ENCODE data around the gene CPPED1. TPM values are rescaled to one million over a fixed set of nuclear protein-coding genes. Genes with fewer than 3 reads are reported as not detected.

The CPPED1 gene
- 12.5 TPM for polyA plus RNA-seq (2013, experiment 1 of 4)
- polyA plus RNA-seq (2013, experiment 2 of 4) = 12.6 TPM
- 8.2 TPM for polyA plus RNA-seq (2013, experiment 3 of 4)
- 9.8 TPM for polyA plus RNA-seq (2013, experiment 4 of 4)

GRCh38 chr16:12803203-12804093, at the start of gene CPPED1:
CPPED1 (minus strand) TSS chr16:12803887; CDS start chr16:12803776, 111 bp downstream.
- Histone ChIP-seq H3K4me3 (ENCODE audit: insufficient read depth, low read depth, low read length) (peak within 1 kb of the TSS; percentile 78), H3K27me3 (ENCODE audit: control insufficient read depth, insufficient read depth, low read length, poor library complexity, severe bottlenecking) (no peaks in the 10 kb centered on the region), H3K27ac (ENCODE audit: insufficient read depth, low read depth, low read length, poor library complexity, severe bottlenecking) (no peak within 1 kb of the TSS), H3K36me3 (ENCODE audit: control insufficient read depth, insufficient read depth, low read length) (no peaks in the 10 kb centered on the region), H3K9me3 (ENCODE audit: control insufficient read depth, low read length) (no peaks in the 10 kb centered on the region), H3K4me1 (ENCODE audit: control insufficient read depth, insufficient read depth, low read length) (peaks cover 2% of the 10 kb centered on the region)
- WGBS, 2 experiments = 5 to 6% methylated on average over 56 of the region's 56 CpGs

- Histone ChIP-seq H3K4me3 (ENCODE audit: insufficient read depth, low read depth, low read length) (no peak overlapping the region), H3K27ac (ENCODE audit: insufficient read depth, low read depth, low read length, poor library complexity, severe bottlenecking) (no peak overlapping the region), H3K36me3 (ENCODE audit: control insufficient read depth, insufficient read depth, low read length) (no peaks in the 10 kb centered on the region), H3K27me3 (ENCODE audit: control insufficient read depth, insufficient read depth, low read length, poor library complexity, severe bottlenecking) (no peaks in the 10 kb centered on the region), H3K4me1 (ENCODE audit: control insufficient read depth, insufficient read depth, low read length) (no peaks in the 10 kb centered on the region), H3K9me3 (ENCODE audit: control insufficient read depth, low read length) (no peaks in the 10 kb centered on the region)
- WGBS, 2 experiments = 80% methylated on average over 1 of the region's 2 CpGs; no CpG with 5 or more reads in 1 of the 2 experiments
Measured at GRCh38 chr16:12850186-12850585, 46.5 kb upstream of the CPPED1 start.

- Histone ChIP-seq H3K27me3 (ENCODE audit: control insufficient read depth, insufficient read depth, low read length, poor library complexity, severe bottlenecking) (no peaks in the 10 kb centered on the region), H3K9me3 (ENCODE audit: control insufficient read depth, low read length) (no peaks in the 10 kb centered on the region), H3K4me1 (ENCODE audit: control insufficient read depth, insufficient read depth, low read length) (no peaks in the 10 kb centered on the region), H3K4me3 (ENCODE audit: insufficient read depth, low read depth, low read length) (no peak overlapping the region), H3K27ac (ENCODE audit: insufficient read depth, low read depth, low read length, poor library complexity, severe bottlenecking) (no peak overlapping the region), H3K36me3 (ENCODE audit: control insufficient read depth, insufficient read depth, low read length) (no peaks in the 10 kb centered on the region)
- WGBS, 2 experiments = 93 to 100% methylated on average over 1 of the region's 1 CpG
Measured at GRCh38 chr16:12846592-12846991, 42.9 kb upstream of the CPPED1 start.

GRCh38 chr16:12845282-12845681, 41.6 kb upstream of the CPPED1 start:
- 95% methylated on average over 3 of the region's 3 CpGs for WGBS, 2 experiments
- no peaks in the 10 kb centered on the region for H3K4me1 ChIP-seq (ENCODE audit: control insufficient read depth, insufficient read depth, low read length)
- H3K9me3 ChIP-seq (ENCODE audit: control insufficient read depth, low read length) = no peaks in the 10 kb centered on the region
- H3K27ac ChIP-seq (ENCODE audit: insufficient read depth, low read depth, low read length, poor library complexity, severe bottlenecking) = no peak overlapping the region
- H3K4me3 ChIP-seq (ENCODE audit: insufficient read depth, low read depth, low read length) = no peak overlapping the region
- no peaks in the 10 kb centered on the region for H3K36me3 ChIP-seq (ENCODE audit: control insufficient read depth, insufficient read depth, low read length)
- no peaks in the 10 kb centered on the region for H3K27me3 ChIP-seq (ENCODE audit: control insufficient read depth, insufficient read depth, low read length, poor library complexity, severe bottlenecking)

GRCh38 chr16:12837756-12838155, 34.1 kb upstream of the CPPED1 start:
- Histone ChIP-seq H3K9me3 (ENCODE audit: control insufficient read depth, low read length) (no peaks in the 10 kb centered on the region), H3K27me3 (ENCODE audit: control insufficient read depth, insufficient read depth, low read length, poor library complexity, severe bottlenecking) (no peaks in the 10 kb centered on the region), H3K4me3 (ENCODE audit: insufficient read depth, low read depth, low read length) (no peak overlapping the region), H3K36me3 (ENCODE audit: control insufficient read depth, insufficient read depth, low read length) (no peaks in the 10 kb centered on the region), H3K27ac (ENCODE audit: insufficient read depth, low read depth, low read length, poor library complexity, severe bottlenecking) (no peak overlapping the region), H3K4me1 (ENCODE audit: control insufficient read depth, insufficient read depth, low read length) (no peaks in the 10 kb centered on the region)

- 99 to 100% methylated on average over 1 of the region's 1 CpG for WGBS, 2 experiments
- H3K27me3 ChIP-seq (ENCODE audit: control insufficient read depth, insufficient read depth, low read length, poor library complexity, severe bottlenecking) = no peaks in the 10 kb centered on the region
- no peaks in the 10 kb centered on the region for H3K36me3 ChIP-seq (ENCODE audit: control insufficient read depth, insufficient read depth, low read length)
- H3K9me3 ChIP-seq (ENCODE audit: control insufficient read depth, low read length) = no peaks in the 10 kb centered on the region
- no peak overlapping the region for H3K4me3 ChIP-seq (ENCODE audit: insufficient read depth, low read depth, low read length)
- H3K4me1 ChIP-seq (ENCODE audit: control insufficient read depth, insufficient read depth, low read length) = no peaks in the 10 kb centered on the region
- H3K27ac ChIP-seq (ENCODE audit: insufficient read depth, low read depth, low read length, poor library complexity, severe bottlenecking) = no peak overlapping the region
Measured at GRCh38 chr16:12837291-12837690, 33.6 kb upstream of the CPPED1 start.

GRCh38 chr16:12833926-12834325, 30.2 kb upstream of the CPPED1 start:
- 50 to 57% methylated on average over 9 to 10 of the region's 10 CpGs for WGBS, 2 experiments
- no peak overlapping the region for H3K27ac ChIP-seq (ENCODE audit: insufficient read depth, low read depth, low read length, poor library complexity, severe bottlenecking)
- no peaks in the 10 kb centered on the region for H3K27me3 ChIP-seq (ENCODE audit: control insufficient read depth, insufficient read depth, low read length, poor library complexity, severe bottlenecking)
- H3K36me3 ChIP-seq (ENCODE audit: control insufficient read depth, insufficient read depth, low read length) = no peaks in the 10 kb centered on the region
- no peaks in the 10 kb centered on the region for H3K9me3 ChIP-seq (ENCODE audit: control insufficient read depth, low read length)
- no peak overlapping the region for H3K4me3 ChIP-seq (ENCODE audit: insufficient read depth, low read depth, low read length)
- no peaks in the 10 kb centered on the region for H3K4me1 ChIP-seq (ENCODE audit: control insufficient read depth, insufficient read depth, low read length)

DNA sequence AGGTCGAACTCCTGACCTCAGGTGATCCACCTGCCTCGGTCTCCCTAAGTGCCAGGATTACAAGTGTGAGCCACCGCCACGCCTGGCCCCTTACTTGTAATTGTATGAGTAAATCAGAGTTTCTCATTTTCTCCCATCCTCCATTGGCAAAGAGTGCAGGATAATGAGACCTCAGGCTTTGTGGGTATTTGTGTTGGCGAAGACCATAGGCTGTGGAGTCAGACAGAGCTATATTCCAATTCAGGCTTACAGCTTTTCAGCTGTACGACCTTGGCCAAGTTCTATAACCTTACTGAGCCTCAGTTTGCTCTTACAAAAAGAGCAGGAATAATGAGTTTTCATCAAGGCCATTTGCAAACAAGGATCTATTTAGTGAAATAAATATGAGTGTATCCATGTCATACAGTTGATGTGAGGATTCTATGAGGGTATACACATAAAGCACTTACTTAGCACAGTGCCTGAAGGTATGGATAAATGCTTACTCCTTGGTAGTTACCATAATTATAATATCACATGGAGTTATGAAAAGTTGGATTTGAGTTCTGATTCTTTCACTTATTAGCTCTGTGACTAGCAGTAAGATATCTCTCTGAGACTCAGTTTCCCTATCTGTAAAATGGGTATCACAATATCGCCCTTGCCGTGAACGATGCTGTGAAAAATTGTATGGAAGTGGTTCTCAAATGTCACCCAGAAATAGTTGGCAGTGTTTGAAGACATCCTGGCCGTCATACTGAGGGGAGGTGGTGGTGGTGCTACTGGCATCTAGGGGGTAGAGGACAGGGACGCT, 25.6 kb upstream of the CPPED1 start:
- 90 to 91% methylated on average over 11 of the region's 11 CpGs for WGBS, 2 experiments
- H3K27ac ChIP-seq (ENCODE audit: insufficient read depth, low read depth, low read length, poor library complexity, severe bottlenecking) = no peak overlapping the region
- H3K9me3 ChIP-seq (ENCODE audit: control insufficient read depth, low read length) = no peaks in the 10 kb centered on the region
- H3K36me3 ChIP-seq (ENCODE audit: control insufficient read depth, insufficient read depth, low read length) = no peaks in the 10 kb centered on the region
- no peaks in the 10 kb centered on the region for H3K4me1 ChIP-seq (ENCODE audit: control insufficient read depth, insufficient read depth, low read length)
- H3K27me3 ChIP-seq (ENCODE audit: control insufficient read depth, insufficient read depth, low read length, poor library complexity, severe bottlenecking) = no peaks in the 10 kb centered on the region
- no peak overlapping the region for H3K4me3 ChIP-seq (ENCODE audit: insufficient read depth, low read depth, low read length)

DNA sequence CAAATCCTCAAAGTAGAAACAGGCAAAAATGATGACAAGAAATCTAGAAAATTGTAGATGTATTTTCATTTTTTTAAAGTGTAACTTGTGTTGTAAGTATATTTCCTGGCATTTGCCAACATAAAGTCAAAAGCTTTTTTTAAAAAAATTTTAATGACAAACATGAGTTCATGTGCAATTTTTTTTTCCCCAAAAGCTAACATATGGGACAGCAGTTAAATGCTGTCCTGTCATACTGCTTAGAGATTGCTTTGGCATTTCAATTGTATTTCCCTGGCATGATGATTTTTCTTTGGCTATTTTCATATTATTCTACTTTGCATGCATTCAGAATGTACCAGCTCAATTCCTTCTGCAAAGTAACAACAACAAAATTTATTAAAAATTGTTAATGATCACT, 24.5 kb upstream of the CPPED1 start:
- no peak overlapping the region for H3K4me3 ChIP-seq (ENCODE audit: insufficient read depth, low read depth, low read length)
- no peaks in the 10 kb centered on the region for H3K36me3 ChIP-seq (ENCODE audit: control insufficient read depth, insufficient read depth, low read length)
- no peaks in the 10 kb centered on the region for H3K4me1 ChIP-seq (ENCODE audit: control insufficient read depth, insufficient read depth, low read length)
- H3K9me3 ChIP-seq (ENCODE audit: control insufficient read depth, low read length) = no peaks in the 10 kb centered on the region
- no peak overlapping the region for H3K27ac ChIP-seq (ENCODE audit: insufficient read depth, low read depth, low read length, poor library complexity, severe bottlenecking)
- no peaks in the 10 kb centered on the region for H3K27me3 ChIP-seq (ENCODE audit: control insufficient read depth, insufficient read depth, low read length, poor library complexity, severe bottlenecking)

DNA sequence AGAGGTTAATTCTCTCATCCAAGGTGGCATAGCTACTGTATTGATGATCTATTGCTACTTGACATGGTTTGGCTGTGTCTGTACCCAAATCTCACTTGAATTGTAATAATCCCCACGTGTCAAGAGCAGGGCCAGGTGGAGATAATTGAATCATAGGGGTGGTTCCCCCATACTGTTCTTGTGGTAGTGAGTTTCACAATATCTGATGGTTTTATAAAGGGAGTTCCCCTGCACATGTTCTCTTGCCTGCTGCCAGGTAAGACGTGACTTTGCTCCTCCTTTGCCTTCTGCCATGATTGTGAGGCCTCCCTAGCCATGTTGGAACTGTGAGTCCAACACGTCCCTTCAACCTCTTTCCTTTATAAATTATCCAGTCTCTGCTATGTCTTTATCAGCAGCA, 22.9 kb upstream of the CPPED1 start:
- H3K36me3 ChIP-seq (ENCODE audit: control insufficient read depth, insufficient read depth, low read length) = no peaks in the 10 kb centered on the region
- H3K4me3 ChIP-seq (ENCODE audit: insufficient read depth, low read depth, low read length) = no peak overlapping the region
- no peak overlapping the region for H3K27ac ChIP-seq (ENCODE audit: insufficient read depth, low read depth, low read length, poor library complexity, severe bottlenecking)
- 86 to 91% methylated on average over 3 of the region's 3 CpGs for WGBS, 2 experiments
- no peaks in the 10 kb centered on the region for H3K4me1 ChIP-seq (ENCODE audit: control insufficient read depth, insufficient read depth, low read length)
- no peaks in the 10 kb centered on the region for H3K9me3 ChIP-seq (ENCODE audit: control insufficient read depth, low read length)
- H3K27me3 ChIP-seq (ENCODE audit: control insufficient read depth, insufficient read depth, low read length, poor library complexity, severe bottlenecking) = no peaks in the 10 kb centered on the region

Measured in ectodermal cell (in vitro differentiated cells).